AG04450 (cell line): ENCODE results near the gene HABP2. TPM values are rescaled to one million over a fixed set of nuclear protein-coding genes. Genes with fewer than 3 reads are reported as not detected.

Experiments used
- CTCF ChIA-PET: fragments of 300-600, 350-600 bp; formaldehyde crosslinking; extraction: SDS; loops from one replicate; lab custom pipeline; 2022; ENCODE audit warnings: antibody characterized with exemption, inconsistent platforms; lab: Charles Lee
- POLR2A ChIA-PET: fragments of 350-600 bp; formaldehyde crosslinking; extraction: SDS; loops from one replicate; lab custom pipeline; 2021; ENCODE audit warnings: antibody characterized with exemption, inconsistent platforms; lab: Yijun Ruan, JAX
- DNase-seq: peaks from one replicate; pipeline ENCODE4 v3.0.0-alpha.2; 2011; ENCODE audit warnings: low read depth, low spot score
- H3K27ac ChIP-seq: one replicate; pipeline ENCODE4 v1.5.1; 2012; ENCODE audit warnings: low read depth, low read length, control low read depth
- H3K27me3 ChIP-seq: one replicate; pipeline ENCODE4 v1.6.0; 2012; ENCODE audit warnings: low read length; ENCODE audit not compliant: control insufficient read depth, insufficient read depth
- H3K4me3 ChIP-seq: 2 replicates; pipeline ENCODE4 v1.5.1; 2011; ENCODE audit warnings: mild to moderate bottlenecking, low read depth, low read length, control low read depth
- H3K9me3 ChIP-seq: 2 replicates; pipeline ENCODE4 v1.5.1; 2012; ENCODE audit warnings: low read length; ENCODE audit not compliant: control insufficient read depth, insufficient read depth
- polyA plus RNA-seq: library from polyadenylated mRNA; depleted of rRNA; stranded (reverse); fragments of >200 nt; gene quantifications from 2 replicates; pipeline ENCODE4 v1.2.3, GENCODE V29; 2011
- TF ChIP-seq, protein P1 (sequence below): IDR thresholded peaks from 2 replicates; pipeline ENCODE4 v1.5.1; 2011; ENCODE audit warnings: low read depth, low read length, control low read depth, inconsistent platforms

Gene HABP2
- polyA plus RNA-seq, 1 experiment: not detected

DNA sequence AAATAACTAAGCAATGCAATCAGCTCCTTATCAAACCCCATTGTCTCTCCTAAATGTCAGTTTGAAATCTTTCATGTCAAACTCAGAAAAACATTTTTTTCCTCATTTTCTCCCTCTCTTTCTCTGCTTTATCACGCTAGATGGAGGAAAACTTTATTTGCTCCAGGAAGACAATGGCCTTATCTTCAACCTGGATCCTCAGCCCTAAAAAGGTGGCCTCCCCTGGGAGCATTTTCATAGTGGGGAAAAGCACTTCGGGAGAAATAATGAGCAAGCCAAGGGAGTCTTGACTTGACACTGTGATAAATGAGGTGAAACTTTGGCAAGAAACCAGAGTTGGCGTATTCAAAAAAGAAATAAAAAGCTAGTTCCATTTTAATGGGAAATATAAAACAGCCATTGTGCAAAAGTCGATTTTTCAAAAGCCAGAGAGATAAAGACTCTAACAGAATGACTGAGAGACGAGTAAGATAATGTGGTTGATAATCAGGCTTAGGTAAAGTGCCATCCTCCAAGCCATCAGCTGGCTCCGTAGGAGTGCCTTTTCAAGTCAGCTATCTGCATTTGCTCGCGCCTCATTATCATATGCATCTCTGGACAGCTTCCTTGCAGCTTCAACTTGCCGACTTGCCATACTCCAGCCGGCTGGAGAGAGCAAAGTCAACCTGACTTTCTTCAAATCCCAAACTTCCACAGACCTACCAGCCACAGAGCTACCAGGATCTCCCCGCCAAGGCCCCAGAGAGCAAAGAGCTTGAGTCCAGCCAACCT lies 19.9 kb downstream of the HABP2 start:
- no peak for DNase-seq
- no peaks in the 10 kb centered on the region for H3K9me3 ChIP-seq
- H3K27ac ChIP-seq: no peak overlapping the region
- CTCF ChIA-PET: interaction anchor here (1.5 kb wide), 1 partner anchor 10 kb away, joined by 8 read pairs; no protein-coding TSS in a partner anchor
- H3K4me3 ChIP-seq: no peak overlapping the region
- H3K27me3 ChIP-seq: no peaks in the 10 kb centered on the region
- POLR2A ChIA-PET: no interaction called here
- TF ChIP-seq, protein P1, sequence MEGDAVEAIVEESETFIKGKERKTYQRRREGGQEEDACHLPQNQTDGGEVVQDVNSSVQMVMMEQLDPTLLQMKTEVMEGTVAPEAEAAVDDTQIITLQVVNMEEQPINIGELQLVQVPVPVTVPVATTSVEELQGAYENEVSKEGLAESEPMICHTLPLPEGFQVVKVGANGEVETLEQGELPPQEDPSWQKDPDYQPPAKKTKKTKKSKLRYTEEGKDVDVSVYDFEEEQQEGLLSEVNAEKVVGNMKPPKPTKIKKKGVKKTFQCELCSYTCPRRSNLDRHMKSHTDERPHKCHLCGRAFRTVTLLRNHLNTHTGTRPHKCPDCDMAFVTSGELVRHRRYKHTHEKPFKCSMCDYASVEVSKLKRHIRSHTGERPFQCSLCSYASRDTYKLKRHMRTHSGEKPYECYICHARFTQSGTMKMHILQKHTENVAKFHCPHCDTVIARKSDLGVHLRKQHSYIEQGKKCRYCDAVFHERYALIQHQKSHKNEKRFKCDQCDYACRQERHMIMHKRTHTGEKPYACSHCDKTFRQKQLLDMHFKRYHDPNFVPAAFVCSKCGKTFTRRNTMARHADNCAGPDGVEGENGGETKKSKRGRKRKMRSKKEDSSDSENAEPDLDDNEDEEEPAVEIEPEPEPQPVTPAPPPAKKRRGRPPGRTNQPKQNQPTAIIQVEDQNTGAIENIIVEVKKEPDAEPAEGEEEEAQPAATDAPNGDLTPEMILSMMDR: no peak

DNA sequence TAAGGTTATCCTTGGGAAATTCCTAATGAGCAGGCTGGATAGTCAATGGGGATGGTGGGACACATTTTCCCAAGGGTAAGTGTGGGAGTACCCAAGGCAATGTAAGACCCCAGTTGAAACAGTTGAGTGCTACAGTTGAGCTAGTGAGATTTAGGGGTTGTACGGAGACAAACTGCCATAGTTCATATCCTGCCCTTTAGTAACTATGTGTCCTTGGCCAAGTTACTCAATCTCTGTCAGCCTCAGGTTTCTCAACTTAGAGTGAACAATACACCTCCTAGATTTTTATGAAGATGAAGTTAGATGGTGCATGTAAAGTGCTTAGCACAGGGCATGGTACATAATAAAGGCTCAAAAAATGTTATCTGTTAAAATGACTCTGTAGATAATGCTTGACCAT lies 20.5 kb downstream of the HABP2 start:
- DNase-seq: no peak
- H3K9me3 ChIP-seq: no peaks in the 10 kb centered on the region
- H3K27me3 ChIP-seq: no peaks in the 10 kb centered on the region
- POLR2A ChIA-PET: no interaction called here
- CTCF ChIA-PET: interaction anchor here (0.8 to 1.5 kb wide), 2 partner anchors 10 kb away, joined by 4 to 8 read pairs; no protein-coding TSS in a partner anchor
- no peak overlapping the region for H3K4me3 ChIP-seq
- no peak overlapping the region for H3K27ac ChIP-seq
- TF ChIP-seq, protein P1: no peak

DNA sequence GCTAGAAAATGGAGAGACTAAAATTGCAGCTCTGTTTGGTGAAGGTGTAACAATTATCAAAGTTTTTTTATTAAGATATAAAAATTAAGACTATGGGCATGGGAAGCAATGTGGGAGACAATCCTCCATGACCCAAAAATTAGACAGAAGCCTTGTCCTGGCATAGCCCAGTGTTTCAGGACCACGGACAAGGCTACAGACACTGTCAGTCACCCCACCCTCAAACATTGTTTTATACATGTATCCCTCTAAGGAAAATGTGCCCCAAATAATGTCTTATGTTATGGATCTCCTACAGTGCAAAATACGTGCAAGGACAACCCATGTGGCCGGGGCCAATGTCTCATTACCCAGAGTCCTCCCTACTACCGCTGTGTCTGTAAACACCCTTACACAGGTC lies 24.0 kb downstream of the HABP2 start:
- DNase-seq: no peak

DNA sequence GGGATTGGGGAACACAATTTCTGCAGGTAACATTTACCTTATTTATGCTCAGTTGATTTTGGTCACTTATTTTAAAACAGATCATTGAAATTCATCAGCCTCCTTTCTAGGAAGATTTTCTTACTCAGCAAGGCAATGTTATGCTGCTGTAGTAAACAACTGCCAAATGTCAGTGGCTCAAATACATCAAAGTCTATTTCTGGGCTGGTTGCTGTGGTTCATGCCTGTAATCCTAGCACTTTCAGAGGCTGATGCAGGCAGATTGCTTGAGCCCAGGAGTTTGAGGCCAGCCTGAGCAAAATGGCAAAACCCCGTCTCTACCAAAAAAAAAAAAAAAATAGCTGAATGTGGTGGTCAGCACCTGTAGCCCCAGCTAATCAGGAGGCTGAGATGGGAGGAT lies 25.9 kb downstream of the HABP2 start:
- CTCF ChIA-PET: no interaction called here
- H3K27ac ChIP-seq: no peak overlapping the region
- POLR2A ChIA-PET: no interaction called here
- TF ChIP-seq, protein P1: no peak
- no peaks in the 10 kb centered on the region for H3K9me3 ChIP-seq
- H3K4me3 ChIP-seq: no peak overlapping the region
- H3K27me3 ChIP-seq: no peaks in the 10 kb centered on the region
- no peak for DNase-seq

More for the DNA sequence above, 24.0 kb downstream of the HABP2 start:
- no peaks in the 10 kb centered on the region for H3K27me3 ChIP-seq
- ChIA-PET POLR2A (no interaction called here), CTCF (no interaction called here)
- TF ChIP-seq, protein P1: no peak
- H3K9me3 ChIP-seq: no peaks in the 10 kb centered on the region
- no peak overlapping the region for H3K4me3 ChIP-seq
- no peak overlapping the region for H3K27ac ChIP-seq

DNA sequence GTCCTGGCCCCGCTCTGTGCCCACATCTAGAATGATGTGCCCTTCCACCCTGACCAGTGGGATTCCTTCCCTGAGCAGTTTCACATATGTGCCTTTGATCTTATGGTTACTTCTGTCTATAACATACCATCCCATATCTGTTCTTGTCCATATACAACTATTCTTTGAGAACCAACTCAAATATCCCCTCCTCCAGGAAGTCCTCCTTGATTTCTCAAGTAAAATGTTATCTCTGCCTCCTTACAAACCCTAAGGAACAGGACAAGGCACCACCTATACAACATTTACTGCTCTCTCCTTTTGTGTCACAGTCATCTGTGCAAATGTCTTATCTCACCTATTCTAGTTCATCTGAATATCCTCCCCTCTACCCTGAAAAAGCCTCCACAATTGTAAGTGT lies 28.2 kb downstream of the HABP2 start:
- DNase-seq: no peak
- CTCF ChIA-PET: no interaction called here

More for the DNA sequence above, 28.2 kb downstream of the HABP2 start:
- TF ChIP-seq, protein P1: no peak
- POLR2A ChIA-PET: no interaction called here
- no peaks in the 10 kb centered on the region for H3K27me3 ChIP-seq
- no peak overlapping the region for H3K4me3 ChIP-seq
- H3K9me3 ChIP-seq: no peaks in the 10 kb centered on the region
- H3K27ac ChIP-seq: no peak overlapping the region
